IPS DF 19.7 (cell line): ENCODE data around the gene COX6B2.

Experiments
- DNase-seq: peaks from one replicate; pipeline ENCODE4 v3.0.0-alpha.2; 2013; ENCODE audit warnings: low read depth, low spot score

COX6B2 gene

GRCh38 chr19:55312621-55313512 lies 41.7 kb downstream of the COX6B2 start:
- DNase-seq, result no peak

GRCh38 chr19:55311797-55312196 lies 42.7 kb downstream of the COX6B2 start:
- DNase-seq, result no peak

- no peak for DNase-seq
These were observed 43.1 kb downstream of the COX6B2 start for GRCh38 chr19:55311397-55311796.

- no peak for DNase-seq
These were observed 44.0 kb downstream of the COX6B2 start for GRCh38 chr19:55310498-55310897.

GRCh38 chr19:55309448-55309847 lies 45.1 kb downstream of the COX6B2 start:
- no peak for DNase-seq

- no peak for DNase-seq
These were observed 46.2 kb downstream of the COX6B2 start for GRCh38 chr19:55308281-55308680.

GRCh38 chr19:55306712-55307111 lies 47.8 kb downstream of the COX6B2 start:
- no peak for DNase-seq

GRCh38 chr19:55305983-55306562 lies 48.4 kb downstream of the COX6B2 start:
- no peak for DNase-seq

- no peak for DNase-seq
These were observed 49.0 kb downstream of the COX6B2 start for GRCh38 chr19:55305491-55305890.

- DNase-seq, result no peak
These were observed 49.5 kb downstream of the COX6B2 start for GRCh38 chr19:55304980-55305379.

GRCh38 chr19:55304279-55304978 lies 50.1 kb downstream of the COX6B2 start:
- no peak for DNase-seq

- DNase-seq, result no peak
These were observed 51.0 kb downstream of the COX6B2 start for GRCh38 chr19:55303477-55303876.

GRCh38 chr19:55302318-55302703 lies 52.2 kb downstream of the COX6B2 start:
- no peak for DNase-seq

GRCh38 chr19:55301459-55302317 lies 52.8 kb downstream of the COX6B2 start:
- no peak for DNase-seq

GRCh38 chr19:55300886-55301458 lies 53.5 kb downstream of the COX6B2 start:
- no peak for DNase-seq

GRCh38 chr19:55299991-55300390 lies 54.5 kb downstream of the COX6B2 start:
- no peak for DNase-seq
